ENCODE measurements around the gene BABAM2. TPM values are rescaled to one million over a fixed set of nuclear protein-coding genes. Genes with fewer than 3 reads are reported as not detected.

The BABAM2 gene
- total and polyA plus RNA-seq, 9 of the 15 experiments (the other 6 are each of a cell fraction or from before 2014, with no cell fraction given) = 10.9 to 37.4 (median 25.6) TPM

DNA sequence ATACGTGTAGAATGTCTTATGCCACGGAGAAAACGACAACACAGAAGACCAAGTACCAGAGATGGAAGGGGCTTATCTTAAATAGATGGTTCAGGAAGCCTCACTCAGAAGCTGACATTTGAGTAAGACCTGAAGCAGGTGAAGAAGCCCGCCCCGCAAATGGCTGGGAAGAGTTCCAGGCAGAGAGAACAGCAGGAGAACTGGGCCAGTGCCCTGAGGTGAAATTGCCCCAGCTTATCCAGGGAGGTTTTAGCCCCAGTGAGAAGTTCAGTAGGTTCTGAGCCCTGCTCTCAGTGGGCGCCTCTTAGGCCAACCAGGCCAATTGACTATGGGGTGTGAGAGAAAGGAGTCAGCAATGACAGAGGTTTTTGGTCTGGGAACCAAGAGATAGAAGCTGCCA, 336.0 kb downstream of the BABAM2 start:
- in situ Hi-C loops (cut with MboI) = no loop called here
- ChIA-PET CTCF (ENCODE audit: low intra/inter-chr PET ratio) (no interaction called here), POLR2A (no interaction called here)
- no peaks in the 10 kb centered on the region for H3K4me1 ChIP-seq (replicated peaks in 1 of 2; ENCODE audit: control insufficient read depth in 2 of 2, insufficient read depth in 2 of 2, low read length in 2 of 2)
- DNase-seq (ENCODE audit: extremely low read depth in 1 of 4, low spot score in 3 of 4) (no peak), ATAC-seq (no peak), FAIRE-seq (no peak)
- 32% methylated on average over 6 of the region's 6 CpGs for WGBS (ENCODE audit: insufficient coverage, low coverage, missing lambda C conversion rate)
- no peak overlapping the region for H3K9ac ChIP-seq (ENCODE audit: insufficient read depth in 1 of 2, low read depth in 2 of 2, low read length in 2 of 2)
- no TSS peak for BruUV-seq (replicated peaks)
- H4K20me1 ChIP-seq (replicated peaks; ENCODE audit: control insufficient read depth, insufficient read depth, low read length) = no peaks in the 10 kb centered on the region
- H3K27me3 ChIP-seq (ENCODE audit: control insufficient read depth in 2 of 2, insufficient read depth in 2 of 2, low read length in 2 of 2) = no peaks in the 10 kb centered on the region
- H3K9me1 ChIP-seq (ENCODE audit: control insufficient read depth, insufficient read depth, low read length) = no peaks in the 10 kb centered on the region
- H3K36me3 ChIP-seq (ENCODE audit: control insufficient read depth, insufficient read depth, low read length) = no peaks in the 10 kb centered on the region
- no peak overlapping the region for H3K4me3 ChIP-seq
- no peaks in the 10 kb centered on the region for H3K9me3 ChIP-seq (replicated peaks; ENCODE audit: control insufficient read depth, insufficient read depth, low read depth, low read length)
- H2AFZ ChIP-seq (ENCODE audit: low read depth, low read length) = no peak overlapping the region
- H3K27ac ChIP-seq (ENCODE audit: extremely low read depth, low read depth, low read length) = no peak overlapping the region
- no peak for TF ChIP-seq SREBF2 (CRISPR knock-in tag; IDR thresholded peaks at IDR 0.05)
- no peak for TF ChIP-seq ASH1L (IDR thresholded peaks at IDR 0.05; ENCODE audit: borderline replicate concordance, low read depth, partially characterized antibody)
- TF ChIP-seq ZNF316 (IDR thresholded peaks at IDR 0.05) = no peak
- no peak for TF ChIP-seq ZNF253 (CRISPR knock-in tag; conservative IDR thresholded peaks at IDR 0.05)
- TF ChIP-seq ZNF282 (CRISPR knock-in tag; IDR thresholded peaks at IDR 0.05) = no peak
- TF ChIP-seq, protein P1, sequence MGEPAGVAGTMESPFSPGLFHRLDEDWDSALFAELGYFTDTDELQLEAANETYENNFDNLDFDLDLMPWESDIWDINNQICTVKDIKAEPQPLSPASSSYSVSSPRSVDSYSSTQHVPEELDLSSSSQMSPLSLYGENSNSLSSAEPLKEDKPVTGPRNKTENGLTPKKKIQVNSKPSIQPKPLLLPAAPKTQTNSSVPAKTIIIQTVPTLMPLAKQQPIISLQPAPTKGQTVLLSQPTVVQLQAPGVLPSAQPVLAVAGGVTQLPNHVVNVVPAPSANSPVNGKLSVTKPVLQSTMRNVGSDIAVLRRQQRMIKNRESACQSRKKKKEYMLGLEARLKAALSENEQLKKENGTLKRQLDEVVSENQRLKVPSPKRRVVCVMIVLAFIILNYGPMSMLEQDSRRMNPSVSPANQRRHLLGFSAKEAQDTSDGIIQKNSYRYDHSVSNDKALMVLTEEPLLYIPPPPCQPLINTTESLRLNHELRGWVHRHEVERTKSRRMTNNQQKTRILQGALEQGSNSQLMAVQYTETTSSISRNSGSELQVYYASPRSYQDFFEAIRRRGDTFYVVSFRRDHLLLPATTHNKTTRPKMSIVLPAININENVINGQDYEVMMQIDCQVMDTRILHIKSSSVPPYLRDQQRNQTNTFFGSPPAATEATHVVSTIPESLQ (CRISPR knock-in tag; IDR thresholded peaks at IDR 0.05) = no peak
- TF ChIP-seq HNRNPH1 (optimal IDR thresholded peaks at IDR 0.05; ENCODE audit: low read depth, low read length) = no peak
- no peak for TF ChIP-seq TCFL5 (CRISPR knock-in tag; conservative IDR thresholded peaks at IDR 0.05)
- TF ChIP-seq EZH2 (IDR thresholded peaks at IDR 0.05; ENCODE audit: borderline replicate concordance, low read depth, low read length) = no peak
- intact Hi-C loops (cut with micrococcal nuclease) = no loop called here
- H3K79me2 ChIP-seq (ENCODE audit: control insufficient read depth, insufficient read depth, low read length) = no peaks in the 10 kb centered on the region
- no peak overlapping the region for H3K4me2 ChIP-seq (ENCODE audit: insufficient read depth, low read length)
